Pancreas (tissue), 10 donors: Measurements from ENCODE around the gene PBRM1. TPM values are rescaled to one million over a fixed set of nuclear protein-coding genes. Genes with fewer than 3 reads are reported as not detected.

Experiments used
- ATAC-seq, 4 donors: fragments of 200-7000 bp; cut with Tn5 transposase; one replicate each; pipeline versions ENCODE4 v1.8.0 to v1.9.1; 2020; ENCODE audit warnings: mild to moderate bottlenecking in 4 of 4, moderate library complexity in 4 of 4
- DNase-seq, 6 donors: peaks; one replicate each; pipeline ENCODE4 v3.0.0-alpha.2; 2020
- FAIRE-seq: peaks from 2 replicates; lab custom pipeline; 2012; peaks lifted over from hg19 to GRCh38; lab: Jason Lieb, UNC
- H3K27ac ChIP-seq, 4 donors: fragments of 200-600 bp; sonication (generic); 1 replicate in 3 of 4; 2 replicates in 1 of 4; pipeline versions ENCODE4 v1.5.0 to v1.8.0; 2020
- H3K27me3 ChIP-seq, 4 donors: fragments of 200-600 bp; one replicate each; pipeline ENCODE4 v1.8.0; 2021
- H3K36me3 ChIP-seq, 3 donors: fragments of 200-600 bp; sonication (generic) in 1 of 3; one replicate each; pipeline versions ENCODE4 v1.5.0 to v1.8.0; 2020 to 2021
- H3K4me1 ChIP-seq, 3 donors: fragments of 200-600 bp; one replicate each; pipeline ENCODE4 v1.8.0; 2021
- H3K4me3 ChIP-seq, 4 donors: fragments of 200-600 bp; sonication (generic) in 2 of 4; one replicate each; pipeline versions ENCODE4 v1.5.0 to v1.8.0; 2020 to 2021
- H3K9me3 ChIP-seq, 4 donors: fragments of 200-600 bp; one replicate each; pipeline ENCODE4 v1.8.0; 2021
- CTCF ChIP-seq, 4 donors: fragments of 200-600 bp; sonication (generic) in 3 of 4; IDR thresholded peaks; one replicate each; pipeline versions ENCODE4 v1.5.0 to v1.8.0; 2021; ENCODE audit warnings: antibody characterized with exemption in 4 of 4
- WGBS, 2 donors: extraction: QIAGEN DNeasy Blood & Tissue Kit; methylation state at CpG; one replicate each; pipeline ENCODE4 v1.1.7; 2013; 5-methylcytosine and 5-hydroxymethylcytosine counted together
- intact Hi-C, 3 donors: fragments of 100-400 bp; cut with DNase I; formaldehyde crosslinking; loops; one replicate each; pipeline versions ENCODE4 v1.11.1 to v1.14.2; 2022
- polyA plus RNA-seq, 2 donors: library from polyadenylated mRNA; stranded (reverse); fragments of 200-250 nt; gene quantifications; one replicate each; pipeline ENCODE4 v1.2.3, GENCODE V29; 2013
- total RNA-seq, 6 donors: library from RNA; stranded (reverse); fragmentation: NEBNext Ultra II Directional in 4 of 6; extraction: Animal tissue kit (Norgen Biotek cat#: 25700) in 4 of 6; gene quantifications; one replicate each; pipeline versions ENCODE4 v1.2.1 to v1.2.4, GENCODE V29; 2021 to 2023
- donor health status: healthy with polysubstance abuse.
- donor health status: DM: no; HTN: no; CAD: no; lungs with moderate emphysema.
- donor health status: DM: no; HTN: no; CAD: no.
- donor health status: control.
- donor health status: control.
- donor health status: Bipolar disorder and iron deficiency.
- donor health status: DM: yes; HTN: yes; CAD: no.
- donor health status: DM: no; HTN: no; CAD: no.
- donor health status: DM: no; HTN: no; CAD: no.
- donor health status: DM: yes; HTN: yes; CAD: no.

PBRM1 gene
- total and polyA plus RNA-seq, 8 donors = 7.4 to 34.9 (median 22.5) TPM

GRCh38 chr3:52504977-52505376 is 180.7 kb downstream of the PBRM1 start:
- no peak for TF ChIP-seq CTCF (IDR thresholded peaks at IDR 0.05)
- Histone ChIP-seq H3K36me3 (no peaks in the 10 kb centered on the region), H3K27ac (no peak overlapping the region), H3K9me3 (no peaks in the 10 kb centered on the region), H3K4me3 (no peak overlapping the region), H3K27me3 (no peaks in the 10 kb centered on the region), H3K4me1 (no peaks in the 10 kb centered on the region)
- intact Hi-C loops = no loop called here
- no peak for ATAC-seq
- no peak for FAIRE-seq
- DNase-seq = no peak
- 88 to 89% methylated on average over 10 of the region's 10 CpGs for WGBS, 2 donors

GRCh38 chr3:52503788-52504424 is 181.8 kb downstream of the PBRM1 start:
- intact Hi-C loops = no loop called here
- no peak for TF ChIP-seq CTCF (IDR thresholded peaks at IDR 0.05)
- no peaks in the 10 kb centered on the region for H3K27me3 ChIP-seq
- 19 to 29% methylated on average over 21 to 23 of the region's 23 CpGs for WGBS, 2 donors
- peak overlapping the region in 2 of 4 donors; percentile 5 to 8 for H3K4me3 ChIP-seq
- no peaks in the 10 kb centered on the region for H3K36me3 ChIP-seq
- no peaks in the 10 kb centered on the region for H3K4me1 ChIP-seq
- peak in 4 of 6 donors; percentile 30 to 80 (median 56) for DNase-seq
- no peak for FAIRE-seq
- no peak overlapping the region for H3K27ac ChIP-seq
- no peaks in the 10 kb centered on the region for H3K9me3 ChIP-seq
- peak; percentile 47 to 91 (median 58) for ATAC-seq

GRCh38 chr3:52502808-52503350 is 182.8 kb downstream of the PBRM1 start:
- Histone ChIP-seq H3K27me3 (no peaks in the 10 kb centered on the region), H3K36me3 (no peaks in the 10 kb centered on the region), H3K9me3 (no peaks in the 10 kb centered on the region), H3K27ac (no peak overlapping the region), H3K4me3 (no peak overlapping the region), H3K4me1 (no peaks in the 10 kb centered on the region)
- ATAC-seq = no peak
- TF ChIP-seq CTCF (IDR thresholded peaks at IDR 0.05) = no peak
- 96 to 98% methylated on average over 11 of the region's 11 CpGs for WGBS, 2 donors
- FAIRE-seq = no peak
- no peak for DNase-seq
- intact Hi-C loops = no loop called here

GRCh38 chr3:52502001-52502400 is 183.7 kb downstream of the PBRM1 start:
- Histone ChIP-seq H3K27me3 (no peaks in the 10 kb centered on the region), H3K9me3 (no peaks in the 10 kb centered on the region), H3K27ac (no peak overlapping the region), H3K4me3 (no peak overlapping the region), H3K4me1 (no peaks in the 10 kb centered on the region), H3K36me3 (no peaks in the 10 kb centered on the region)
- TF ChIP-seq CTCF (IDR thresholded peaks at IDR 0.05) = no peak
- intact Hi-C loops = no loop called here
- no peak for DNase-seq
- WGBS, 2 donors = 87 to 95% methylated on average over 7 to 11 of the region's 11 CpGs
- no peak for FAIRE-seq
- ATAC-seq = no peak

GRCh38 chr3:52501046-52501445 is 184.7 kb downstream of the PBRM1 start:
- TF ChIP-seq CTCF (IDR thresholded peaks at IDR 0.05) = no peak
- H3K4me3 ChIP-seq = no peak overlapping the region
- no peak for FAIRE-seq

More at GRCh38 chr3:52501046-52501445, 184.7 kb downstream of the PBRM1 start:
- Histone ChIP-seq H3K27ac (no peak overlapping the region), H3K36me3 (no peaks in the 10 kb centered on the region), H3K4me1 (no peaks in the 10 kb centered on the region), H3K9me3 (no peaks in the 10 kb centered on the region), H3K27me3 (no peaks in the 10 kb centered on the region)
- WGBS, 2 donors = 83 to 87% methylated on average over 11 of the region's 11 CpGs
- intact Hi-C loops = no loop called here
- DNase-seq = no peak
- no peak for ATAC-seq
